NCI-H1092 (cell line): ENCODE results near the gene DYNC1H1.

Source experiments
- DNase-seq: peaks from one replicate; lab custom pipeline; 2025; lab: John Stamatoyannopoulos, UW

Gene DYNC1H1

DNA sequence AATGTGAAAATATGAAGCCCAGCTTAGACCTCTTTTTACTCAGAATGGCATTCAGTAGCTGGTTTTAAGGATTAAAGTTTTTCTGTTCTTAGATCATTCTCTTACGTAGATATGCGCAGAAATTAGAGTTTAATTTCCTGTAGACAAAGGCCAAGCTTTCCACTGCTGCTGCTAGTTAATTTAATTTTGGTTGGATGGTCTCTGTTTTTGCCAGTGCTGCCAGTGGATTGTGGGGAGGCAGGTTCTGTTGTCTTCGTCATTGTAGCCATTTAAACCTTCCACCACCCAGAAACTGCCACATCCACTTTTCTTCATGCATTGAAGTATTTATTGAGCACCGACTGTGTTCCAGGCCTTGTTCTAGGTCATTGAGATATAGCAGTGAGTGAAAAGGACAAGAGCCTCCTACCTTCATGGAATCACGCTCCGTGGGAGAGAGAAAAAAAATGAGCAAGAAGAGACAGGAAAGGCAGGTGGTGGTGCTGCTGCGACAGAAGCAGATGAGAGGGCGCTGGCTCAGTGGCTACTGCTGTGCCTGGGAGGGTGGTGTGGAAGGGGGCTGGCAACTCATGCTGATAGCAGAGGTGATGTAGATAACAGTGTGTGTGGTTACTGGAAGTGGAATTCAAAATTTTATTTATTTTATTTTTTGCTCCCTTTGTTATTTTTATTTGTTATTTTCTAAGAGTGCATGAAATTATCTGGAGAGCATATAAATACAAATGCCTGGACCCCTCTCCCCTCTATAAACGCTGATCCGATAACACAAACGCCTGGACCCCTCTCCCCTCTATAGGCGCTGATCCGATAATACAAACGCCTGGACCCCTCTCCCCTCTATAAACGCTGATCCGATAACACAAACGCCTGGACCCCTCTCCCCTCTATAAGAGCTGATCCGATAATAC, 33.3 kb downstream of the DYNC1H1 start:
- DNase-seq, result no peak

DNA sequence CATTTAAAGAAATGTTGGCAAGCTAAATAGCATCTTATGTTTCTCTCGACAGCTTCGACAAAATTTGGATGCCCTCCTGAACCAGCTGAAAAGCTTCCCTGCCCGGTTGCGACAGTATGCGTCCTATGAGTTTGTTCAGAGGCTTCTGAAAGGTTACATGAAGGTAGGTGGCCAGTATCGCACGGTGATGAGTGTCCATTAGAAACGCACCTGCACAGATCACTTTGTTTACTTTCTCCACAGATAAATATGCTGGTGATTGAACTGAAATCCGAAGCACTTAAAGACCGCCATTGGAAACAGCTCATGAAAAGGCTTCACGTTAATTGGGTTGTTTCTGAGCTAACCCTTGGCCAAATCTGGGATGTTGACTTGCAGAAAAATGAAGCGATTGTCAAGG, 36.5 kb downstream of the DYNC1H1 start:
- no peak for DNase-seq

DNA sequence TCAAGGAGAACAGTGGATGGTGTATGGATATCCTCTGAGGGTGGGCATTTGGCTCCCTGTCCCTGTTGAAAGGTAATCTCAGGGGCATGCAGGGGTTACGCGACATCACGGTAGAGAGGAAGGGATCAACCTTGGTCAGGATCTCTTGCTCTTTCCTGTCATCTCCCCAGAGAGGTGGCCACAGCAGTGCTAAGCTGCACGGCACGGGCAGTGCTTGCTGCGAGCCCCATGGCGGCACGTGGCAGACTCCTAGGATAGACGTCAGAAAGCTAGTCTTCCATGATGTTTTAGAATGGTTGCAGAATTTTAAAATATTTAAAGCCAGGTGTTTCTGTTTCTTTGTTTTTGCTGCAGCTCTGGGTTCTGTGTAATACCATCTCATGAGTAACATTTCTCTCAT, 41.0 kb downstream of the DYNC1H1 start:
- no peak for DNase-seq

DNA sequence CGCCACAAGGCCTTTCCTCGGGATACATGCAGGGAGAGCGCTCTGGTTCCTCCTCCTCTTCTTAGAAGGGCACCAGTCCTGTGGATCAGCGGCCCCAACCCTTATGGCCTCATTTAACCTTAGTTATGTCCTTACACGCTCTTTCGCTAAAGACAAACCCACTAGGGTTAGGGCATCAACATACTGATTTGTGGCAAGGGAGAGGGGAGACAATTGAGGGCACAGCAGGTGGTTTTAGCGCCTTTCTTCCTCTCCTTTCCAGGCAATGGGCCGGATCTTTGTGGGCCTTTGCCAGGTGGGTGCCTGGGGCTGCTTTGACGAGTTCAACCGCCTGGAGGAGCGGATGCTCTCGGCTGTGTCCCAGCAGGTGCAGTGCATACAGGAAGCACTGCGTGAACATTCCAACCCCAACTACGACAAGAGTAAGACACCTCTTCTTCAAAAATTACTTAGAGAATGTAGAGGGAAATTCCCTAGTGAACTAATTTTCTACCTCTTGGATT, 43.6 kb downstream of the DYNC1H1 start:
- no peak for DNase-seq

DNA sequence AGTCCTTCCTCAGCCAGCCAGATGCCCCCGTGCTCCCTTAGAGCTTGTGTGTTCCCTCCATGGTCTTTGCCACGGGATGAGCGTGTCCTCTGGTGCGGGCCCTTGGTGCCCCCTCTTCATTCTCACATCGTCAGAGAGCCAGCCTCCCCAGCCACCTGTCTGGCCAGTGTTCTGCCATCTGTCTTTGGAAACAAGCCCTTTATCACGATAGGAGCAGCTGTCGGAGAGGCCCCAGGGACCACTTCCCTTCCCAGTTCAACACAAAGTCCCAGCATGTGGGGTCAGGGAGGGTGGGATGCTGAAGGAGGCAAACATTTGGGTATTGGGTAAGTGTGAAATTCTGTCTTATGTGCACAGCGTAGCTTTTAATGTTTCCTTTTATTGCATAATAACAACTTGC, 44.5 kb downstream of the DYNC1H1 start:
- DNase-seq, result no peak

DNA sequence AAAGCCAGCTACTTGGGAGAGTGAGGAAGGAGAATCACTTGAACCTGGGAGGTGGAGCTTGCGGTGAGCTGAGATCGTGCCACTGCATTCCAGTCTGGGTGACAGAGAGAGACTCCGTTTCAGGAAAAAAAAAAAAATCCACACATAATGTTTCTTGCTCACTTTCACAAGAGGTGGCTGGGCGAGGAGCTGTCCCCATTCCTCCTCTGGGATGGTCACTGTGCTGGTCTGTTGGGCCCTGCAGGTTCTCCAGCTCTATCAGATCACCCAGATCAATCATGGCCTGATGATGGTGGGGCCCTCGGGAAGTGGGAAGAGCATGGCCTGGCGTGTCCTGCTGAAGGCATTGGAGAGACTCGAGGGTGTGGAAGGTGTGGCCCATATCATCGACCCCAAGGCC, 47.3 kb downstream of the DYNC1H1 start:
- DNase-seq, result no peak

DNA sequence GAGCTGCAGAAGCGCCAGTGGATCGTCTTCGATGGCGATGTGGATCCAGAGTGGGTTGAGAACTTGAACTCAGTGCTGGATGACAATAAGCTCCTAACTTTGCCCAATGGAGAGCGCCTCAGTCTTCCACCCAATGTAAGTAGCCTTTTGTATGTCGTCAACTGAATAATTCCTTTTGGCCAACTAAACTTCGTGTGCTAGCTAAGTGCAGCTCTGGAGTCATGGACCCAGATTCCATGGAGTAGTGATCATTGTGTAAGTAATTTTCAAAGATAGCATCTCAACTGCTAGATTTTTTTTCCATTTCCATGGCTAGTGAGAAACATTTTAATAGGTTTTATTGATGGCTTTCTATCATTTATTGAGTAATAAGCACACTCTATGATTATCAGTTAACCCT, 48.0 kb downstream of the DYNC1H1 start:
- no peak for DNase-seq

DNA sequence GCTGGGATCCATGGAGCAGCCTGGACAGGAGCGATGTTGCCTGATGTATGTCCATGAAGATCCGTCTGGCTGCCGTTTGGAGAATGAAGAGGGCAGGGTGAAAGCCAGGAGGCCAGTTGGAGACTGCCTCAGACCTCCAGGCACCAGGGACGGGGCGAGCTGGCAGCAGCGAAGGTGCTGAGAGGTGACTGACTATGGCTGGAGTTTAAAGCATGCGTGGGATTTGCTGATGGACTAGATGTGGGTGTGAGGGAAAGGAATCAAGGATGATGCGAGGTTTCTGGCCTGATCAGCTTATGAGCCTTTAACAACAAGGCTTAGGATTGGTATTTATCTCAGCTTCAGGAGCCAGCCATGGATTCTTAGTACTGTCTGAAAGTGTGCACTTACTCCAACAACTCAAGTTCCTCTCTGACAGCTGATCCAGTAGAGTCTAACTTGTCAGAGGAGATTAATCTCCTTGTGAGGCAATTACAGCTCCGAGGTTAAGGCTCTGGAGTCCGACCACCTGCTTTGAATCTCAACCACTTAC, 49.4 kb downstream of the DYNC1H1 start:
- no peak for DNase-seq

DNA sequence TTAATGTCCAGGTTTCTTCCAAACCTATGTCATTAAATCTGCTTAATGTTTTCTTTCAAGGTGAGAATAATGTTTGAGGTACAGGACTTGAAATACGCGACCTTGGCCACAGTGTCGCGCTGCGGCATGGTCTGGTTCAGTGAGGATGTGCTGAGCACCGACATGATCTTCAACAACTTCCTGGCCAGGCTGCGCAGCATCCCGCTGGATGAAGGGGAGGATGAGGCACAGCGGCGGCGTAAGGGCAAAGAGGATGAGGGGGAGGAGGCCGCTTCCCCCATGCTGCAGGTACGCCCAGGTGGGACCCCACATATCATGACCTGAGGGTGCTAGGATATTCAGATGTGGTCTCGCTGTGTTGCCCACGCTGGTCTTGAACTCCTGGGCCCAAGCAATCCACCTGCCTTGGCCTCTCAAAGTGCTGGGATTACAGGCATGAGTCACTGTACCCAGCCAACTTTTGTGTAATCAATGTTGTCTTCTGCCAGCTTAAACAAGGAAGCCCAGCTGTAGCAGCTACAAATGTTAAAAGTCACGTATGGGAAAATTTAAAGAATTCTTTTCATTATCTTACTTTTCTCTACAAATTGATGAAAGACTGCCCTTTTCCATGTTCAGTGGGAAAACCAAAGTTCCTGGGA, 50.8 kb downstream of the DYNC1H1 start:
- no peak for DNase-seq

DNA sequence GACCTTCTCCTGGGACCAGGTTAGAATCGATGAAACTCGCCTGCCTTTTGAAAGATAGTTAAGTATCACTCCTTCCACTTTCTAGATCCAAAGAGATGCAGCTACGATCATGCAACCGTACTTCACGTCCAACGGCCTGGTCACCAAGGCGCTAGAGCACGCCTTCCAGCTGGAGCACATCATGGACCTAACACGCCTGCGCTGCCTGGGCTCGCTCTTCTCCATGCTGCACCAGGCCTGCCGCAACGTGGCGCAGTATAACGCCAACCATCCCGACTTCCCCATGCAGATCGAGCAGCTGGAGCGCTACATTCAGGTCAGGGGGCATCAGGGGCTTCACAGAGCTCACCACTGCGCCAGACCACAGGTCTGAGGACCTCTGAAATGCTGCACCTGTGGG, 51.4 kb downstream of the DYNC1H1 start:
- DNase-seq, result no peak

DNA sequence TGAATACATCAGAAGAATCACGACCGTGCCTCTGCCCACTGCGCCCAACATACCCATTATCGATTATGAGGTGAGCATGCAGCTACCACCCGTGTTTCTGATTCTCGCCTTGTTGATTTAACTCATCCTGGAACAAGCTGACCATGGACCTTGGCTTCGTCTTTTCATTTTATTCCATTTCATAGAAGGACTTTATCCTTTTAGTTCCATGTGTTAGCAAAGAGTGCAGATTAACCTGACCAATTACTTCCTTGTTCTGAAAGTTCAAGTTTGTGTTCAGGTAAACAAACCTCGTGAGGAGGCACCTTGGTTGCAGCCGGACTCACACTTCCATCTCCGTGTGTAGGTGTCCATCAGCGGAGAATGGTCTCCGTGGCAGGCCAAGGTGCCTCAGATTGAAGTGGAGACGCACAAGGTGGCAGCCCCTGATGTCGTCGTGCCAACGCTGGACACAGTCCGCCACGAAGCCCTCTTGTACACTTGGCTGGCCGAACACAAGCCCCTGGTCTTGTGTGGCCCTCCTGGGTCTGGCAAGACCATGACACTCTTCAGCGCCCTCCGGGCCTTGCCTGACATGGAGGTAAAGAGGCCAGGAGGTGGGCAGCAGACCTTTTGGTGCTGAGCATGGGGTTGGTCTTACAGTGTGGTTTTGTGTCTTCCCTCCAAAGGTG, 52.2 kb downstream of the DYNC1H1 start:
- DNase-seq, result no peak

DNA sequence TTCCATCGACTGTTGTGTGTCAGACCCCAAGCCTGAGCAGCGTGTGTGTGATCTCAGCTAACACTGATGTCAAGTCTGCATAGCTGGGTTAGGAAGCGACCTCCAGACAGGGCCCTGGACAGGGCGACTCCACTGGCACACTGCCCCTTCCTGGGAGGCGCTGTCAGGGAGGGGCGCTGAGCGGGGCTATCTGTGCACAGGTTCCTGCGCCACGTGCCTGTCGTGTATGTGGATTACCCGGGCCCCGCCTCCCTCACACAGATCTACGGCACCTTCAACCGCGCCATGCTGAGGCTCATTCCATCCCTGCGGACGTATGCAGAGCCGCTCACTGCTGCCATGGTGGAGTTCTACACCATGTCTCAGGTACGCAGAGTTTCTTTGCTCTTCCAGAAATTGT, 53.9 kb downstream of the DYNC1H1 start:
- DNase-seq, result no peak

DNA sequence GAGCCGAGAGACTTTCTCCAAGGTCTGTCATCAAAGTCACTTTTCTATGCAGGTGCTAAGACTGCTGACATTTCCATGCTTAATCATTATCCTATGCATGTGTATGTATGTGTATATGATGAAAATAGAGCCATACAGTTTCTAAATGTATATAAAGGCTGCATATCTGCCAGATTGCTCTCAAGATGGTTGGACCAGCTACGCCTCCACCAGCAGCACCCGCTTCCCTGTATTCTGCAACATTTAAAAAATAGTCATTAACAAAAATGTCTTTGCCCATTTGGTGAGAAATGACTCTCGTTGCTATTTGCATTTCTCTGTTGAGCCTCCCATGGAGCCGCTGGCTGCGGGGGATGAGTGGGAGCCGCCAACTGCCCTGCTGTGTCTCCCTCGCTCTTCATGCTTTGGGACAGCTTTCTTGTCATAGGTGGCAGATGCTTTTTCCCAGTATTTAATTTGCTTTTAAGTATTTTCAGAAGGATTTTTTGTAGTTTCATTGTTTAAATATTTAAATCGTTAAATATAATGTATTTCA, 54.7 kb downstream of the DYNC1H1 start:
- DNase-seq, result no peak

DNA sequence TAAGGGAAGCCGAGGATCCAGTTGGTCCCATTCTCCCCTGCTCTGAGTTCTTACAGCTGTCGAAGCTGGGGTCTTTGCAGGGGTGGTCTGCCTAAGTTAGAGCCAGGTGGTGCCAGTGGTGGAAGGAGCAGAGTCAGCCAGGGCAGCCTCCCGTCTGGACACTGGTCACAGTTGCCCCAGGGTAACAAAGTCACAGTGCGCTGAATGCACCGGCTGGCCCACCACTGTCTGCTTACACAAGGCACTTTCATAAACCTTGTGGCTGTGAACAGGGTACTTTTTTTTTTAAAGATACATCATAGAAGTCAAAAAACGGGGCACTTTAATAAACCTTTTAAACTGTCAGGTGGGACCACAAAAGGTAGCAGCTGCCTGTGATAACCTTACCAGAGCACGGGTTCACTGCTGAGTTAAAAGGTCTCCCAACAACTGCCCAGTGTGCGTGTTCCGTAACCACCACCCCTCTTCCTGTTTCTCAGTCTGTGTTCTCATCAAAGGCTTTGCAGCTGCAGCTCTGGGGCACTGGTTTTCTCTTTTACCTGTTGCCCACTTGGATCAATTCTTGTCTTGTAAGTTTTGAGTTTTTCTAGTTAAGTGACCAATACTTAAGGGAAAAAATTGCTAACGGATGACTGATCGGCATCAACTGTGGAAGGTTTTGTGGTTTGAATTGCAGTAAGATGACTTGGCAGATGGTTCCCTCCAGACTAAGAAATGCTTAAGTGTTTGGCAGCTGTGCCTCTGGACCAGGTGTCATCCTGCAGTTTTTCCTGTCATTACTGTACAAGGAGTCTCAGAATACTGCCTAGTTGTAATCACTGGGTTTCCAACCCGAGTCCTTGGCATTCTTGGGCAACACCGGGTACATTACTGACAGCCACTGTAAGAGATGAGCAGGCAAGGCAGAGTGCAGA, 55.9 kb downstream of the DYNC1H1 start:
- DNase-seq, result no peak

DNA sequence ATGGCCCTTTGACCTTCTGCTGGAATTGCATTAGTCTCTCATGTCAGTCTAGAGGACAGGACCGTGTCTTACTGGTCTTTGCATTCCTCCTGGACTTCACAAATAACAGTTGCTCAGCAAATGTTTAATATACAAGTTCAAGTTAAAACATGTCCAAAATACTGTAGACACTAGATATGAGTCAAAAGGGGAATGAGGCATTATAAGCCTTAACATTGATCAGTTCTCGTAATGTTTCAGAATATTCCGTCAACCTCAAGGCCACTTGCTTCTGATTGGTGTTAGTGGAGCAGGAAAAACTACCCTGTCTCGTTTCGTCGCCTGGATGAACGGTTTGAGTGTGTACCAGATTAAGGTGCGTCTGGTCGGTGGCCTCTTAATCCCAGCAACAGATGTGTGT, 62.6 kb downstream of the DYNC1H1 start:
- no peak for DNase-seq

DNA sequence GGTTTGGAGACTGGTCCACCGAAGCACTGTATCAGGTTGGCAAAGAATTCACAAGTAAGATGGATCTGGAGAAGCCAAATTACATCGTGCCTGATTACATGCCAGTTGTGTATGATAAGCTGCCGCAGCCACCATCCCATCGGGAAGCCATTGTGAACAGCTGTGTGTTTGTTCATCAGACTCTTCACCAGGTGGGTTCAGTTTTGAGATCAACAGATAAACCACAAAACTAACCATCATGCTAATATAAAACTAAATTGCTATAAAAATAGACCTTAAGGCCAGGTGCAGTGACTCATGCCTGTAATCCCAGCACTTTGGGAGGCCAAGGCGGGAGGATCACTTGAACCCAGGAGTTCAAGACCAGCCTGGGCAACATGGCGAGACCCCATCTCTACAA, 63.6 kb downstream of the DYNC1H1 start:
- no peak for DNase-seq

DNA sequence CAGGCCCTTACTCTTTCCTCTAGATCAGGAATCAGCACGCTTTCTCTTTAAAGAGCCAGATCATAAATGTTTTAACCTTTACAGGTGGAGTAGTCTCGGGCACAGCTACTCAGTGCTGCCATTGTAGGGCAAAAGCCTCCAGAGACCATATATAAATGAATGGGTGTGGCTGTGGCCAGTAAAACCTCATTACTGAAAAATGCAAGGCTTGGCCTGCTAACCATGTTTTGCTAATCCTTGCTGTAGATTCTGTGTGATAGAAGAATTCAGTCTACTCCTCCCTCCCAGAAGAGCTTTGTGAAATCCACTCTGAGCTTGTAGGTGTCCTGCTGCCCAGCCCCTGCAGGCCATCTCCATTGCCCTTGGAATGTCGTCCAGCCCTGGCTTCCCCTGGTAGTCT, 64.4 kb downstream of the DYNC1H1 start:
- no peak for DNase-seq

DNA sequence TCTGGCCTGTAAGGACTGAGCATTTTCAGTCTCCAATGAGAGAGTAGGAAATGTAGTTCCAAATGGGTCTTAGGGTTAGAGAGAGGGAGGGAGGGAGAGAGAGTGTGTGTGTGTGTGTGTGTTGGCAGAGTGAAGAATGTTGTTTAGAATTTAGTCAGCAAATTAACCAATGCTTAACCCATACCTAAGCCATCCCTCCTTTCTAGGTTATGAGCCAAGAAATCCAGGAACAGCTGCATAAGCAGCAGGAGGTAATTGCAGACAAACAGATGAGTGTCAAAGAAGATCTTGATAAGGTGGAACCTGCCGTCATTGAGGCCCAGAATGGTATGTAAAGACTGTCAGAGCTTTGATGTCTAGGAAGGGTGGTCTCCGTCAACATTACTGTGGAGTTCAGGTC, 65.6 kb downstream of the DYNC1H1 start:
- no peak for DNase-seq

DNA sequence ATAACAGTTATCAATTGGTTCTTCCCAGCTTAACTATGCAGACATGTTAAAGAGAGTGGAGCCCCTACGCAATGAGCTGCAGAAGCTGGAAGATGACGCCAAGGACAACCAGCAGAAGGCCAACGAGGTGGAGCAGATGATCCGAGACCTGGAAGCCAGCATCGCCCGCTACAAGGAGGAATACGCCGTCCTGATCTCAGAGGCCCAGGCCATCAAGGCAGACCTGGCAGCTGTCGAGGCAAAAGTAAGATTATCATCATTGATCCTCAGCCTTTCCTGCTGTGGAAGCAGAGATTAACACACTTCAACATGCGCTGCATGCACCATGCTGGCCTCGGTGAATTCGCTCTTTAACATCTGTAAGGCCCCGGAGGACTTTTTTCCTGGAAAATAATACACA, 68.9 kb downstream of the DYNC1H1 start:
- DNase-seq, result no peak

DNA sequence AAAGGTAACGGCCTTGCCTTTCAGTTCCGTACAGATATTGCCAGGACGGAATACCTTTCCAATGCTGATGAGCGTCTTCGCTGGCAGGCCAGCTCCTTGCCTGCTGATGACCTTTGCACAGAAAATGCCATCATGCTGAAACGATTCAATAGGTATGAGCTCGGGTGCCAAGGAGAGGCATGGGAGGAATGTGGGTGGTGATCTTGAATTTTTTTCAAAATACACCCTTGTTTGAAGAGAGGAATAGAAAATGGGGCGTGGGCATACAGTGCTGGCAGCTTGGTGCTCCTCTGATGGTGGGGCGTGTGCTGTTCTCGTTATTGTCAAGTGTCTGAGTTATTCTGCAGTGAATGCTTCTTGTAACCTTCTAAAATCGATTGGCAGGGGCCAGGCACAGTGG, 69.9 kb downstream of the DYNC1H1 start:
- DNase-seq, result no peak

DNA sequence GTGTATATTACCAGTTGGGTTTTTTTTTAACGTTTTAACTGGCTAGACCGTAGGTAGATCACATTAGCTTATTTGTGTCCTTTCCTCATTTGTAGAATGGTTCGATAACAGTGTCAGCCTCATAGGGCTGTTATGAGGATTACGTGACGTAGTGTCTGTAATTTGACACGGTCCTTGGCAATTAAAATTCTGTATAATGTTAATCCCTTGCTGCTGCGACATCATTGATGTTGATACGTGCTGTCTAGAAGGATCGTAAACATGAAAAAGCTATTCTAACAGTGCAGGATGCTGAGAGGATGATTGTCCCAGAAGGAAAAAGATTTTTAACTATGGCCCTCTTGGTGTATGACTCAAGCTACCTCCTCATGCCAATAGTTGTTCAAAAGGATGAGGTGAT, 71.5 kb downstream of the DYNC1H1 start:
- DNase-seq, result no peak
